ENCODE data around the gene SPG11. TPM values are rescaled to one million over a fixed set of nuclear protein-coding genes. Genes with fewer than 3 reads are reported as not detected.
A peak's percentile ranks its signal among the peaks of the same experiment; 100 is the strongest.
"Not testable (repeated sequence)": the region's sequence is repeated elsewhere in the genome, so short reads cannot be mapped to it uniquely, and the experiment has no call there.

The SPG11 gene
- total RNA-seq, 4 donors from 2014 or later: 65.1 to 195 (median 87.6) TPM

DNA sequence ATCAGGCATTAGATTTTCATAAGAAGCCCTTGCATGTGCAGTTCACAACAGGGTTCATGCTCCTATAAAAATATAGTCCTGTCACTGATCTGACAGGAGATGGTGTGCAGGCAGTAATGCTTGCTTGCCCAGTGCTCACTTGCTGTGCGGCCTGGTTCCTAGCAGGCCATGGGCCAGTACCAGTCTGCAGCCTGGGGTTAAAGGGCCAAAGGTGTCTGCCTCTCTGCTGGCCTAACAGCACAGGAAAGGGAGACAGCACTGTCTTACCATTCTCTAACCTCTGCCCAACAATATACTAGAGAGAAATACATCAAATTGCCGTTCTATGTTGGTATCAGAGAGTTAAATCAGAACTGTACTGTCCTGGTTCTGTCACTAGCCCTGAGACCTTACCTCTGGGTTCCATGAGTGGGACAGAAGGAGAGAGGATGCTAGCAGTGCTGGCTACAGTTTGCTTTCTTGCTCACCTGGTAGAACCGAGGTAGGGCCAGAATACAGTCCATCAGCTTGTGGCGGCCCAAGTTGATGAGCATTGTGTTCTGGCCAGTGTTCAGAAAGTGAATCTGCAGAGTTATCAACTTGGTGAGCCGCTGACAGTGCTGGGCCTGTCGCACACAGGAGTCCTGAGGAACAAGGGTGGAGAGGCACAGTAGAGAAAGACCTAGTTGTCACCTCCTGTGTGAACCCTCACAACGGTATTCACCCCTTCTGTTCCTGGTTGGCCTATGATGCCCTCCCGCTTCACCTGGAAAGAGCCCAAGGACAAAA, 97.9 kb downstream of the SPG11 start:
- no peaks in the 10 kb centered on the region for H3K4me1 ChIP-seq
- WGBS: 99% methylated on average over 8 of the region's 8 CpGs

GRCh38 chr15:44560926-44561325, 102.5 kb downstream of the SPG11 start:
- H3K27me3 ChIP-seq; H3K27ac ChIP-seq; H3K4me1 ChIP-seq; DNase-seq (ENCODE audit: low spot score in 2 of 2); H3K4me3 ChIP-seq; H3K9me3 ChIP-seq: not testable (repeated sequence)
- H3K36me3 ChIP-seq: peaks cover 98% of the 10 kb centered on the region

More for the DNA sequence above, 97.9 kb downstream of the SPG11 start:
- H3K9me3 ChIP-seq: no peaks in the 10 kb centered on the region
- no peak overlapping the region for H3K4me3 ChIP-seq
- no peak for DNase-seq (ENCODE audit: low spot score in 2 of 2)
- no peaks in the 10 kb centered on the region for H3K27me3 ChIP-seq
- H3K36me3 ChIP-seq: peaks cover 99% of the 10 kb centered on the region
- TF ChIP-seq CTCF (IDR thresholded peaks at IDR 0.05) (no peak), POLR2A (IDR thresholded peaks at IDR 0.05) (no peak), EP300 (IDR thresholded peaks at IDR 0.05) (no peak), POLR2AphosphoS5 (IDR thresholded peaks at IDR 0.05) (no peak)
- H3K27ac ChIP-seq: no peak overlapping the region

DNA sequence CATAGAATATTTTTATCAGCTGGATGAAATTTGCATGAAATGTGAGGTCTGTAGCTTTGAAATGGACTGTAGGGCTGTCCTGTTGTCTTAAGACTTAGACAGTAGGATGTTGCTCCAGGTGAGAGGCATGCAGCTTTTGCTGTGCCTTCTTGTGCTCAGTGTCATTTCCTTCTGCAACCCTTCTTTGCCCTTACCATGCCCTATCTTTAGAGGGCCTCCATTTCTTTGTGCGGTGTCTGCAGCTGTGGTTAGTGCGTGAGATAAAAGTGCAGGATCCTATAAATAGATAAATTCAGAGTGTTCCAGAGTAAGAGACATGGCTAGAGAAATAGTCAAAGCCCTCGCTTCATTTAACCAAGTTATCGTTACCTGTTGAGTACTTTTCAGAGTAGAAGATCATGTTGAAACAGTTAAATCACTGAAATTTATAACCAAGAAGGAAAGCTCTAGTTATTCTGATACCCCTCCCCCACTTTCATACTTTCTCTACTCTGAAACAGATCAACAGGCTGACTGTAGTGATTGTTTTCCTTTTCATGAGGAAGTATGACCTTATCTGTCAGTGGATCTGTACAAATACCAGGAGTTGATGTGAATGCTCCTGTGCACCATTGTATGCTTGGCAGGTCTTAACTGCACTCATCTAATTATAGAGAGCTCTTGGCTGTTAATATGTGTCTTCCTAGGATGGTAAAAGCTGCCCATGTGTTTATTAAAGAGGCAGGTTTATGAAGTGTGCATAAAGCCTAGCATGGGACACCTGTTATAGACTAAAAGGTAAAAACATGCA, 108.3 kb downstream of the SPG11 start:
- no peak overlapping the region for H3K4me3 ChIP-seq
- WGBS: 95% methylated on average over 4 of the region's 4 CpGs
- peaks cover 87% of the 10 kb centered on the region for H3K36me3 ChIP-seq
- TF ChIP-seq POLR2AphosphoS5 (IDR thresholded peaks at IDR 0.05): no peak
- no peak for TF ChIP-seq POLR2A (IDR thresholded peaks at IDR 0.05)
- no peak for TF ChIP-seq EP300 (IDR thresholded peaks at IDR 0.05)
- no peak for TF ChIP-seq CTCF (IDR thresholded peaks at IDR 0.05)
- H3K27me3 ChIP-seq: no peaks in the 10 kb centered on the region
- H3K27ac ChIP-seq: no peak overlapping the region
- H3K4me1 ChIP-seq: peaks cover 13% of the 10 kb centered on the region
- DNase-seq (ENCODE audit: low spot score in 2 of 2): no peak
- H3K9me3 ChIP-seq: no peaks in the 10 kb centered on the region

- Histone ChIP-seq H3K9me3 (no peaks in the 10 kb centered on the region), H3K36me3 (peaks cover 46% of the 10 kb centered on the region), H3K27ac (no peak overlapping the region), H3K4me1 (peaks cover 25% of the 10 kb centered on the region), H3K4me3 (no peak overlapping the region), H3K27me3 (no peaks in the 10 kb centered on the region)
- 92% methylated on average over 4 of the region's 4 CpGs for WGBS
- DNase-seq (ENCODE audit: low spot score in 2 of 2): no peak
- TF ChIP-seq POLR2AphosphoS5 (IDR thresholded peaks at IDR 0.05) (no peak), POLR2A (IDR thresholded peaks at IDR 0.05) (no peak), CTCF (IDR thresholded peaks at IDR 0.05) (no peak), EP300 (IDR thresholded peaks at IDR 0.05) (no peak)
These were observed 112.7 kb downstream of the SPG11 start for GRCh38 chr15:44550734-44551133.

DNA sequence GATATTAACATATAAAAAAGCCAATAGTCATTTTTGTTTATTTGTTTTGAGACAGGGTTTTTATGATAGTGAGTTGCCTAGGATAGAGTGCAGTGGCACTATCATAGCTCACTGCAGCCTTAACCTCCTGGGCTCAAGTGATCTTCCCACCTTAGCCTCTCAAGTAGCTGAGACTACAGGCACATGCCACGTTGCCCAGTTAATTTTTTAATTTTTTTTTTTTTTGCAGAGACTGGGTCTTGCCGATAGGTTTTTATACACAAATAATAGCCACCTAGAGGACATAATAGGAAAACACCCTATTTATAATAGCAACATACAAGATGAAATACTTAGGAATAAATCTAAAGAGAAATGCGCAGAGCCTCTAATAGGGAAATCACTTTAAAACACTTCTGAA, 113.2 kb downstream of the SPG11 start:
- no peak overlapping the region for H3K4me3 ChIP-seq
- H3K27ac ChIP-seq: no peak overlapping the region
- H3K36me3 ChIP-seq: peaks cover 41% of the 10 kb centered on the region
- H3K27me3 ChIP-seq: no peaks in the 10 kb centered on the region
- WGBS: 33% methylated on average over 3 of the region's 3 CpGs
- no peak for DNase-seq (ENCODE audit: low spot score in 2 of 2)
- peak; percentile 21 to 42 for TF ChIP-seq CTCF (IDR thresholded peaks at IDR 0.05)
- no peak for TF ChIP-seq POLR2AphosphoS5 (IDR thresholded peaks at IDR 0.05)
- H3K9me3 ChIP-seq: no peaks in the 10 kb centered on the region
- H3K4me1 ChIP-seq: peaks cover 21% of the 10 kb centered on the region

DNA sequence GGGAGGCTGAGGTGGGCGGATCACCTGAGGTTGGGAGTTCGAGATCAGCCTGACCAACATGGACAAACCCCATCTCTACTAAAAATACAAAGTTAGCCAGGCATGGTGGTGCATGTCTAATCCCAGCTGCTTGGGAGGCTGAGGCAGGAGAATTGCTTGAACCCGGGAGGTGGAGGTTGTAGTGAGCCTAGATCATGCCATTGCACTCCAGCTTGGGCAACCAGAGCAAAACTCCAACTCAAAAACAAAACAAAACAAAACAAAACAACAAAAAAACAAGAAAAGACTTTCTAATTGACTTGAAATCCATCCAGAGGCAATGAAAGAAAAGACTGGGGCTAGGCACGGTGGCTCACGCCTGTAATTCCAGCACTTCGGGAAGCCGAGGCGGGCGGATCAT, 114.3 kb downstream of the SPG11 start:
- H3K9me3 ChIP-seq; DNase-seq (ENCODE audit: low spot score in 2 of 2); H3K27ac ChIP-seq; H3K27me3 ChIP-seq; H3K4me3 ChIP-seq: not testable (repeated sequence)
- H3K4me1 ChIP-seq: peaks cover 16% of the 10 kb centered on the region
- H3K36me3 ChIP-seq: peaks cover 30% of the 10 kb centered on the region
- WGBS: 95% methylated on average over 9 of the region's 9 CpGs

Measured in suprapubic skin (tissue), 4 donors.